DMS 273 treated with DMSO at 0.1 percent for 48 hours (cell line): Measurements from ENCODE around the gene PTPRN2.

ENCODE experiments used
- DNase-seq: peaks from one replicate; lab custom pipeline; 2025; lab: John Stamatoyannopoulos, UW

PTPRN2 gene

GRCh38 chr7:158013085-158013668 lies 574.4 kb downstream of the PTPRN2 start:
- DNase-seq: no peak

DNA sequence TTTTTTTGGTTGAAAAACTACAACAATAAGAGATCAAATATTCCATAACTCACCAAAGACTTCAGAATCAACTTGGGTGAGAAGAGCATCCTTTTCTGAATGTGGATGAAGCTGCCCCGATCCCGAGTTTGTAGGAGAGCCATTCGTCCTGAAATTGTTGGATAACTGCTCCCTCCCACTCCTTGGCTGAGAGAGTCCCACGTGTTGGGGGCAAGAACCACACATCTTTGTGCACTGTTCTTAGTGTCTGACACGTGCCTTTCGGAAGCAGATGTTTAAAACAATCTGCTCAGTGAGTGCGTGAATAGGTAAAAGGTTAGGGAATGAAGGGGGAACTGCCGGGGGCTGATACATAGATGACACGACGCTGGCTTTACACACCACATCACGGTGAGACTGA lies 575.7 kb downstream of the PTPRN2 start:
- DNase-seq: no peak

GRCh38 chr7:158010961-158011693 lies 576.5 kb downstream of the PTPRN2 start:
- DNase-seq: no peak

- no peak for DNase-seq
Measured at GRCh38 chr7:158009886-158010285, 577.7 kb downstream of the PTPRN2 start.

DNA sequence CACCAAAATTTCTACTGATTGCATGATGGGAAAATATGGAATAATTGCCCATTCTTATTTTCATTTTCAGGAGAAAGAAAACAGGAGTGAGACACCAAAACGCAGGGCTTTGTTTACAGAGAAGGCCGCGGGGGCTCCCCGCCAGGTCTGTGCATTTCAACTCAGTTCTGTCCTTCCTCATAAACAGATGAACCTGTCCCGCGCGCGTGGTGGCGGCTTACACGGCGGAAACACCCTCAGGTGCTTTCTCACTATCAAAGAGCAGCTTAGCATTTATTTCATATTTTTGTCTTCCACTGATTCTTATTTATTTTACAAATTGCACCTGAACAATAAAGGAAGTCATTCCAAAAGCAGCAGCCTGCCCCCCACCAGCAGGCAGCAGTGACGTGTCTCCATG lies 579.4 kb downstream of the PTPRN2 start:
- no peak for DNase-seq

DNA sequence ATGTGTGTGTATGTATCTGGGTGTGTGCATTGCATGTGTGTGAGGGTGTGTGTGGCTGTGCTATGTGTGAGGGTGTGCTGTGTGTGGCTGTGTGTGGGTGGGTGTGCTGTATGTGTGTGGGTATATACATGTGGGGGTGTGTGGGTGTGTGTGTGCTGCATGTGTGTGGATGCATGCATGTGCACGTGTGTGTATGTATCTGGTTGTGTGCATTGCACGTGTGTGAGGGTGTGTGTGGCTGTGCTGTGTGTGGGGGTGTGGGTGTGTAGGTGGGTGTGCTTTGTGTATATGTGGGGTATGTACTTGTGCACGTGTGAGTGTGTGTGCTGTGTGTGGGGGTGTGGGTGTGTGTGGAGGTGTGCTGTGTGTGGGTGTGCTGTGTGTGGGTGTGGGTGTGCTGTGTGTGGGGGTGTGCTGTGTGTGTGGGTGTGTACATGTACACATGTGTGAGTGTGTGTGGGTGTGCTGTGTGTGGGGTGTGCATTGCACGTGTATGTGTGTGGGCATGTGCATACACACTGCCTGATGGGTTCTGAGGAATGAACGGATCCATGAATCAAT lies 579.8 kb downstream of the PTPRN2 start:
- no peak for DNase-seq

- DNase-seq: no peak
Measured at GRCh38 chr7:158006841-158007696, 580.6 kb downstream of the PTPRN2 start.

GRCh38 chr7:158005531-158005930 lies 582.1 kb downstream of the PTPRN2 start:
- DNase-seq: no peak

- DNase-seq: no peak
Measured at GRCh38 chr7:158004123-158004490, 583.5 kb downstream of the PTPRN2 start.

DNA sequence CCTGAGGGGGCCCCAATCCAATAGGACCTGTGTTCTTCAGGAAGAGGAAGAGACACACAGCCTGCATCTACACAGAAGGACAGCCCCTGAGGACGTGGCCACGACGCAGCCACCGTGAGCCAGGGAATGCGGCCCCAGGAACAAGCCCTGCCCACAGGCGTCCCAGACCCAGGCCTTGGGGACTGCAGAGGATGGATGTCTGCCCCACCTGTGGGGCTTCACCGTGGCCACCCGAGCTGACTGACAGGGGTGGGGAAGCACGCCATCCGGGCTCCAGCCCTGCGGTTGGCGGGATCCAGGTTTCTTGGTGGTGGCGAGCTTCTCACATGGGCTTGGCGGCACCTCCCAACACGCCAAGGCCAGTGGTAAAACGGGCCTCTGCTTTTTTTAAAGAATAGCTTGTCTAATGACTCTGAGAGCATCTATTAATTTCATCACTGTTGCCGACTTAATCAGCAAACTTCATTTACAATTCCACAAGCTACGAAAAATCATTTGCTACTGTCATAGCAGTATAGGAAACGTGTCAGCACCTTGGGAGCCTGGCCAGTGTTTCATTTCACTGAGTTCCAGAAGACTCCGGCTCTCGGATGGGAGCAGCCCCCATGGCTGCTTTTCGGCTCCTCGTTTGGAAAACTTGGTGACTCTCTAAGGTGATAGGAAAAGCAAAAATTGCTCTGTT lies 584.0 kb downstream of the PTPRN2 start:
- DNase-seq: no peak

DNA sequence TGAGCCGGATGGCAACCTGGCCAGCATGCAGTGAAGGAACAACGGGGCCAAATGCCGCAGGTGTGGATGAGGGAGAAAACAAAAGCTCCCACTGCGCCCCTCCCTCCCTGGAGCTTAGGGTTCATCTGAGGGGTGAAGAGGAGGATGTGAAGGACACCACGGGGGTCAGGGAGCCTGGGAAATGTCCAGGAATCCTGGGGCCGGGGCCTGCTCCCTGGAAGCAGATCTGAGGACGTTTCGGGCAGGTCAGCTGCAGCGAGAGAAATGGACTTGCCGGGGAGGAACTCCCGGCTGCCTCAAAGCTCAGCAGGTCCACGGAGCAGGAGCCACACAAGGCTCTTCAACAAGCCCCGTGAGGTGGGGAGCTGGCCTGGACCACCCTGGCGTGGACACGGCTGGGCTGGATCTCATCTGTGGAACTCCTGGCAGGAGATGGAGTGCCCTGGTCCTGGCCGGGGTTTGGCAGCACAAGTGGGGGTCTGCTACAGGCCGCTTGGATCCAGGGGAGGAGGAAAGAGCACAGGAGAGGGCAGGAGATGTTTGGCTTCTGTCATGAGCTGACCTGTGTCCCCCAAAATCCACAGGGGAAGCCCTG lies 585.0 kb downstream of the PTPRN2 start:
- DNase-seq: no peak

DNA sequence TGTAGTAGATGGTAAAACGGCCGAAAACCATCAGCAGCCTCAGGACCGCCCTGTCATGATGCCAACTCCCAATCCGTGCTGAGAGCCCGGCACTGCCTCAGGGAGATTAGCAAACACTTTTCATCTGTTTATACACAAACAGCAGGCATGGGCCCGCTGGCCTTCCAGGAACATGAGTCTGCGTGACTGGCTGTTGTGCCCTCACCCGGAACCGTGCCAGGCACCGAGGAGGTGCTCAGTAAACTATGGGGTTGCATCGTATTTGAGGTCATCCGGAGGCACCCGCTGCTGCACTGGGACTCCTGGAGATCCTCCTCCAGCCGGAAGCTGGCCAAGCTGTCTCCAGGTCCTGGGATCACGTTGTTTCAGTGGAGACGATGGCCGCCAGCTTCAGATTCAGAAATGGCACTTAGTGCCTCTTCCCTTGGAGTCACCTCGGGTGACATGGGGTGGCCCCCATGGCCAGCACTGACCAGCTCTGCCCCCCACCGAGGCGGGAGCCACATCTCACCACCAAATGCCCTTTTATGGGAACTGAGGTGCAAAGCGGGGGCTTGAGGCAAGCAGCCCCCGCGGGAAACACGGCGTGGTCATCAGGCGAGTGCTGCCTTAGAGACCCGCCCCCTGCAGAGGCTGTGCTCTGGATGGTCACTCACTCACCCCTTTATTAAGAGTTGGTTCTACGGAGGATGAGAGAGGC lies 585.9 kb downstream of the PTPRN2 start:
- peak; percentile 8 for DNase-seq

DNA sequence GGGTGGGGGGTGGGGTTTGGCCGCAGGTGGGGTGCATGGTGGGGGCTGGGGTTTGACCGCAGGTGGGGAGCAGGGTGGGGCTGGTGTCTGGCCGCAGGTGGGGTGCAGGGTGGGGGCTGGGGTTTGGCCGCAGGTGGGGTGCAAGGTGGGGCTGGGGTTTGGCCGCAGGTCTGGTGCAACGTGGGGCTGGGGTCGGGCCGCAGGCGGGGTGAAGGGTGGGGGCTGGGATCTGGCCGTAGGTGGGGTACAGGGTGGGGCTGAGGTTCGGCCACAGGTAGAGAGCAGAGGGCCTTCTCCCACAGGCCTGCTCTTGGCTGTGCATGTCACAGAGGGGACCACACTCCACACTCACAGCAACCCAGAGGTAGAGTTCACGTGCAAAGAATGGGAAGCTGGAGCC lies 586.6 kb downstream of the PTPRN2 start:
- DNase-seq: no peak

- no peak for DNase-seq
Measured at GRCh38 chr7:158000160-158000559, 587.5 kb downstream of the PTPRN2 start.

DNA sequence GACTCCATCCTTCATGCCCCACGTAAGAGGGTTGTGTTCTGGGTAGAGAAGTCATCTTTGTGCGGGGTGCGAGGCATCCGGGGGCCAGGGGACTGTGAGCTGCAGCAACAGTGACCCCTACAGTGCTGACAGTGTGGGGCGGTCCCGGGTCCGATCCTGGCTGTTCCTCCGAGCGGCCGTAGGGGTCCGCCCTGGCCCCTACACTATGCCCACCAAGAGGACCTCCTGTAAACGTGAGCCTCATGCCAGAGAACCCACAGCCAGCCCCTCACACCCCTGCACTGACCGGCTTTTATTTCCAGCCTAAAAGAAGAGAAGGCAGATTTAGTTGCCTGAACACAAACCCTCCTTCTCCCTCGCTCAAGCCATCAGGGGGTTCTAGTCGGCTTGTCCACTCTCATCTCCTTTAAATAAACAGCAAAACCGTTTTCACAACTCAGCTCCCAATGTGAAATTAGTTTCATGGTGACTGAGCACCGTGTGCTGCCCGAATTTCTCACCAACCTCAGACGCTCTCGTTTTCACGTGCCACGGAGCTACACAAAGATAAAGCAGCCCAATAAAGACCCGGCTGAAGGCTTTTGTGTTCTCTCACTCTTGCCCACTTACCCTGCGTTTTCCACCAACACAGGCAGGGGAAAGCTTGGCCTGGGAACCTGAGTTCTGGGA lies 588.6 kb downstream of the PTPRN2 start:
- DNase-seq: no peak

GRCh38 chr7:157997471-157997870 lies 590.2 kb downstream of the PTPRN2 start:
- no peak for DNase-seq

DNA sequence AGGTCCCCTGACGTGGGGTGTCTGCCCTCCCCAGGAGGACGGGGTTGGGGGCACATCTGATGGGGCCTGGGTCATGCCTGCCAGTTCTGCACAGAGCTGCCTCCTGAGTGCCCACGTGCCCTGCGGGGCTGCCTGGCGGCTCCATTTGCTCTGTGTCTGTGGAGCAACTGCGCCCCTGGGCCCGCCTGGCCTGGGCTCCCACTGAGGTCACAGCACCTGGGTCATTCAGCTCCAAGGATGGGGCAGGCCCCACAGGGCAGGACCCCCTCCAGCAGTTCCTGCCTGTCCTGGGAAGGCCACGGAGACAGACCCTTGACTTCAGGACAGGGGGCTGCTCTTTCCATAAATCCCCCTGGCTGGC lies 590.6 kb downstream of the PTPRN2 start:
- no peak for DNase-seq

DNA sequence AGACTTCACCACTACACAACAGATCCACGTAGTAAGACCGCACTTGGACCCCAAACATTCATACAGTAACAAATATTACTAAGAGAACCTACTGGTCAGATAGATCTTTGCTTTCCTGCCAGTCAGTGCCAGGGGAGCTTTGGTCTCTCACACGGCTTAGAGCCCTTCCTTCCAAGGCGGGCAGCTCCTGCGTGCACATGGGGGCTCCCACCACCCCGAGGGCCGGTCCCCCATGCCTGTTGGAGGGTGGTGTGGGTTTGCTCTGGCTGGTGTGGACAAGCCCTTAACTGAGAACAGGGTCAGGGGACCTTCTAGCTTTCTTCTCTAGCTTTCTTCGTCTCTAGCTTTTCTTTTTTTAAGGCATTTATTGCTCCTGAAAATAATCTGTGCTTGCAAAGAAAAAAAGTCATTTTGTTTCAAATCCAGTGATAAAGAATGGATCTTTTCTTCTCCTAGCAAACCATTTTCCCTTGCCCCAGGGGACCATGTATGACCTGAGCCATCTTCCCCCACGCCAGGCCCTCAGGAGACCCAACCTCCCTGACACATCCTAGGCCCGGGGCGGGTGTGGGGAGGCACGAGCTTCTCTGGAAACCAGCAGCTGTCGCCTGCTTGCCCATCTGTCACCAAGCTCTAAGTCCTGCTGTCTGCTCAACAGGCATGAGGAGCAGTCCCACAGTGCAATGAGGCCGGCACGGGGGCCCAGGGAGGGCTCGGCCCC lies 591.1 kb downstream of the PTPRN2 start:
- peak; percentile 70 for DNase-seq

- no peak for DNase-seq
Measured at GRCh38 chr7:157995815-157996214, 591.8 kb downstream of the PTPRN2 start.

DNA sequence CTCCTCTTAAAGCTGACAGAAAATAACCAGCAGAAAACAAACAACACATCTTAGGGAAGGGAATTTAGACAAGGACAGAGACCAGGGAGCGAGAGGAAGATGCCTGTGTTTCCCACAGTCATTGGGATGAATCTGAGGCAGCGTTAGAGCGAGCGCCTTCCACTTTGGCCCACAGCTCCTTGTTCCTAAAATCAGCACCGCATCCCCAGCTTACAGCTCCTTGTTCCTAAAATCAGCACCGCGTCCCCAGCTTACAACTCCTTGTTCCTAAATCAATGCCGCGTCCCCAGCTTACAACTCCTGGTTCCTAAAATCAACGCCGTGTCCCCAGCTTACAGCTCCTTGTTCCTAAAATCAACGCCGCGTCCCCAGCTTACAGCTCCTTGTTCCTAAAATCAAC lies 593.3 kb downstream of the PTPRN2 start:
- DNase-seq: no peak
